DLD1 (cell line): ENCODE data around the gene SNTN.
"Not testable (repeated sequence)": the region's sequence is repeated elsewhere in the genome, so short reads cannot be mapped to it uniquely, and the experiment has no call there.

Source experiments
- in situ Hi-C: cut with HindIII; loops from 2 replicates; pipeline ENCODE4 v1.10.0; 2017; ENCODE audit warnings: low sequenced_read_pairs

SNTN gene

DNA sequence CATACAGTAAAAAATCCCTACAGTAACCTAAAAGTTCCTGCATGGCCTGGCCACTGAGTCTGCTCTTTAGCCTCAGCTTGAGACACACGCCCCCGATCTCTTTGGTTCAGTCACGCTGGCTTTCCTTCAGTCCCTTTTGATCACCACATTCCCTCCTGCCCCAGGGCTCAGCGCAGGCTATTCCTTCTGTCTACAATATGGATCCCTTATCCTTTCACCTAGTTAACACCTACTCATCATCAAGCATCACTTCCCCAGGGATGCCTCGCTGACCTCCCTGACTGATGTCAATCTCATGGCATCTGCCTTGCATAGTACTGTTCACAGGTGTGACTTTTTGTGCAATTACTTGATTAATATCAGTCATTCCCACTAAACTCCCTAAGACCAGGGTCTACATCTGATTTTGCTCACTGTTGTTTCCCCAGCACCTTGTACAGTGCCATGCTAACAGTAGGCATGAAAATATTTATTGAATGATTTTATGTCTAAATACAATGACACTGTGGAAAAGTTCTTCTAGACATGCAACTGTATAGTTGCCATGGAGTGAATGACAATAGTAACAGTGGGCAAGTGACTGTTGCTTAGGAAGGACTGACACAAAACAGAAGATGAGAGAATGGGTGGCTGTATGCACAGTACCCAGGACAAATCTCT lies at the start of gene SNTN:
Gene SNTN, plus strand, starts transcription at position 610 of the 660 bp plus-strand sequence. Its CDS starts 13 bp downstream, at position 623.
- in situ Hi-C loops = loop anchor here (25.0 kb wide), 1 partner anchor 160 kb away; the partner anchor contains the start of gene C3orf49

DNA sequence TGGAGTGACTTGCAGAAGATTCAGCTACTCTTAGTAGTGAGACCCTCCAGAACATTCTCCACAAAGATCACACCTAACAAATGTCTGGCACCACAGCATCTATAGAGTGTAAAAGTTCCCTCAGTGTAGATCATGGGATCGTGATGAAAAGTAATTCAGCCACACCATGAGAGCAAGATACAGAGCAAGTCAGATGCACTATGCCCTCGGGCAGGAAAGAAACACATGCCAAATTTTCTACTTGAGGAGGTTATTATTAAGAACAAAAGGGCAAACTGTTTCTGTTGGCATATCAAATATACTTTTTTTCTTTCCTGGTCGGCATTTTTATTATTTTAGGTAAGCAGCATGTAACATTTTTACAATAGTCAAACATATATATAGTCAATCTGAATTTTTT lies 44.8 kb upstream of the SNTN start:
- in situ Hi-C loops = no loop called here

GRCh38 chr3:63609408-63609807 lies 43.1 kb upstream of the SNTN start:
- in situ Hi-C loops = no loop called here

DNA sequence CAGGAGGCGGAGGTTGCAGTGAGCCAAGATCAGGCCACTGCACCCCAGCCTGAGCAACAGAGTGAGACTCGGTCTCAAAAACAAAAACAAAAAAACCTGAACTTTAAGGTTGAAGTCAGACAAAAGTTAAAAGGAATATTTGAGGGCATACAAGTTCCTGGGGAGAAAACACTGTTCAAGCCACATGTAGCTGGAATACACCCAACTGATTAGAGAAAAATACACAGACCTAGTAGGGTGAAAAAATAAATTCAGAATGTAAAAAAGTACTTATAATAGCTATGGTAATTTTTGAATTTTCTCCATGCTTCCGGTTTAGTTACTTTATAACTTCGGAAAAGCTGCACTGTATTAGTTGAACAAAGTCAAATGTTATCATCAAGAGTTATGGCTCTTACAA lies 42.6 kb upstream of the SNTN start:
- in situ Hi-C loops = no loop called here

- in situ Hi-C loops = no loop called here
Measured at GRCh38 chr3:63611382-63611781, 41.1 kb upstream of the SNTN start.

DNA sequence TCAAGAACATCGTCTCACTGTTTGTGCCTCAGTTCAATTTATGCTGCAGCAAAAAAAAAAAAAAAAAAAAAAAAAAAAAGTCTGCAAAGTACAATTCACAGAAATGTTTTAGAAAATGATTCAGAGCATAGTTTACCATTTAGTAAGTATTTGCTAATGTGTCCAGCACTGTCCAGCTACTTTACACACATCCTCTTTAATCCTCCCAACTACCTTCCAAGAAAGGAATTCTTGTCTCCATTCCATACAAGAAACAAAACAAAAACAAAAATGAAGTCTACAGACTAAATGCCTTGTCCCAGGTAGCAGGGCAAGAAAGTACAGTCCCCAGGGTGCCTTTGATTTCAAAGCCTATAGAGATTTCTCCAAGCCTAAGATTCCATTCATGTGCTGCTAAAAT lies 38.9 kb upstream of the SNTN start:
- in situ Hi-C loops = no loop called here

DNA sequence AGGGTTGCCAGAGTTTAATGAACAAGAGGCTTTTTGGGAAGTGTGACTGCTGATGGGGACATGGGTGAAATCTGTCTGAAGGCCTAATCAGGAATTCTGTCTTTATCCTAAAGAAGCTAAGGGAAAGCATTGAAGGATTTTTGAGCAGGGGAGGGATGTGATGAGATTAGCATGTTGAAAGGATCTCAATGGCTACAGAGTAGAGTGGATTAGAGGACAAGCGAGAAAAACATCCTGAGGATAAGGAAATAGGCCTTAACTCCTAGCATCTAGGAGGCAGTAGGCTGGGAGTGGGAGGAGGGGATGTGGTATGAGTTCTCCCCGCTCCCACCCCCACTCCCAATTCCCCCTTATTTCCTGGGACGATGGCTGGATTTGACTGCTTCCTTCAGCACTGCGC lies 35.1 kb upstream of the SNTN start:
- in situ Hi-C loops = no loop called here

DNA sequence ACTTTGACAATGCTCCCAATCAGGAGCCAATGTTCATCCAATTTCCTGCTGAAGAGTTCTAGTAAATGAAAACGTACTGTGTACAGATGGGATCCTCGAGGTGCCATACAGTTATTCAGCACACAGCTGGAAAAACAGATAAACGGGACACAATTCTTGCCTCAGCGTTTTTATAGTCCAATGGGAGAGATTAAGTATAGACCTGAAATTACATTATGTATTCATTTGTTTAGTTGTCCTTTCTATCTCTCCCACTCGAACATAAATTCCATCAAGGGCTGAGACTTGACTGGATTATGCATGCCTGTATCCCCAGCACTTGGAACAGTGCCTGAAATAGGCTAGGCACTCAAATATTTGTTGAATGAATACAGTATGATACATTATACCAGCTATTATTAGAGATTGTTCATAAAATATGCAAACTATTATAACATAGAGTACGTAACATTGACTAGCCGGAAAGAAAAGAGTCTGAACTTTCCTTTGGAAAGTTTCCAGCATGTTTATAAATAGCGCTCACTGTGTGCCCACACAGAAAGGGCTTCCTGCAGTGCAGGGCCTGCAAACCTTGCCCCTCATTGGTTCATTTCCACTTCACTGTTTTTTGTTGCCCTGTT lies 27.4 kb upstream of the SNTN start:
- in situ Hi-C loops = no loop called here

DNA sequence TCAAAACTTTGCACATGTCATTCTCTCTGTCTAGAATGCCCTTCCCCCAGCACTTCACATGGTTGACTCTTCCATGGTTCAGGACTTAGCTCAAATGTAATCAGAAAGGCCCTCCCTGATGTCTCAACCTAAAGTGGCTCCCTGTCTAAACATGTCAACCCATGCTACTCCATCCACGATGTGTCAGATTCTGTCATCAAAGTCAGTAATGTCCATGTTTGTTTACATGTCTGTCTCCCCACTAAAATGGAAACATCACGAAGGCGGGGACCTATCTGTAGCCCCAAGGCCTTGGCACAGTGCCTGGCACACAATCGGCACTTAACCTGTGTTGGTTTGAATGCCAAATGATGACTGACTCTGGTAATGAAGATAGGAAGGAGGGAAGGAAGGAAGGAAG lies 20.8 kb upstream of the SNTN start:
- in situ Hi-C loops = no loop called here

DNA sequence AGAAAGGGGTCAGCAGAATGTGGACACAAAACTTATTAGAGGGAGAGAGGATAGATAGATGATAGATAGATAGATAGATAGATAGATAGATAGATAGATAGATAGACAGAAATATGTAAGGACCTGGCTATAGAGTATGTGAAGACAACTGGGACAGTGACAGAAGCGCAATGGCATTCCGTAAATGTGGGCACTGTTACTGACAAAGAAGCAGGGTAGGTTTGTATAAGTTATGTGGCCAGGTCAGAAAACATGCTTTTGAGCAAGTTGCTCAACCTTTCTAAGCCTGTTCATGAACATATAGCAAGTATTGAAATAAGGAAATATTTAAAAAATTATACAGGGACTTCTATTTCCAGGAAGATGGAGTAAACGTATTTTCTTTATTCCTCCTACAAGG lies 17.3 kb upstream of the SNTN start:
- in situ Hi-C loops = no loop called here

GRCh38 chr3:63639806-63640205 lies 12.7 kb upstream of the SNTN start:
- in situ Hi-C loops = no loop called here

- in situ Hi-C loops = no loop called here
Measured at GRCh38 chr3:63642488-63642887, 10.0 kb upstream of the SNTN start.

DNA sequence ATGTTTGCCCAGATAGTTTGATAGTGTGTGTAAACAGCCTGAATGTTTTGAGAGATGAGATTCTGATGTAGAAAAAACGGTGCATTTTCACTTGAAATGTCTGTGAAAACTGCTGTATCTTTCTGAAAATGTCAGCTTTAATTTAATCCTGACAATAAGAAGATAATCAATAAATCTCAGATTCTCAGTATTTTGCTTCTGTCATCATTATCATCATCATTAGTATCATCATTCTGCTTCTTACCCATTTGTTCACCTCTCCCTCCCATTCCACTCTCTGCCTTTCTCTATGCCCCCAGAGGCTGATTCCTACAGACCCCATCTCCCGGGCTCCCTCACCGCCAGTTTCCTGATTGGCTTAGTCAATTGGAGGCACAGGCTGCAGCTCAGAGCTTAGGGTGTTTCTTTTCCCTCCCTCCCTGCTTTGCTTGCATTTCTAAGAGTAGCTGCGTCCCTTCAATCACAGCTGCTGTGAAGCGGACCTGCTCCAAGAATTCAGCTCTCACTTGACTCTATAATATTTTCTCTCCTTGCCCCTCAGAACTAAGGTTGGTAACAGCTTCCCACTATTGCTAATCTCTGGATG lies 8.2 kb upstream of the SNTN start:
- in situ Hi-C loops = no loop called here

DNA sequence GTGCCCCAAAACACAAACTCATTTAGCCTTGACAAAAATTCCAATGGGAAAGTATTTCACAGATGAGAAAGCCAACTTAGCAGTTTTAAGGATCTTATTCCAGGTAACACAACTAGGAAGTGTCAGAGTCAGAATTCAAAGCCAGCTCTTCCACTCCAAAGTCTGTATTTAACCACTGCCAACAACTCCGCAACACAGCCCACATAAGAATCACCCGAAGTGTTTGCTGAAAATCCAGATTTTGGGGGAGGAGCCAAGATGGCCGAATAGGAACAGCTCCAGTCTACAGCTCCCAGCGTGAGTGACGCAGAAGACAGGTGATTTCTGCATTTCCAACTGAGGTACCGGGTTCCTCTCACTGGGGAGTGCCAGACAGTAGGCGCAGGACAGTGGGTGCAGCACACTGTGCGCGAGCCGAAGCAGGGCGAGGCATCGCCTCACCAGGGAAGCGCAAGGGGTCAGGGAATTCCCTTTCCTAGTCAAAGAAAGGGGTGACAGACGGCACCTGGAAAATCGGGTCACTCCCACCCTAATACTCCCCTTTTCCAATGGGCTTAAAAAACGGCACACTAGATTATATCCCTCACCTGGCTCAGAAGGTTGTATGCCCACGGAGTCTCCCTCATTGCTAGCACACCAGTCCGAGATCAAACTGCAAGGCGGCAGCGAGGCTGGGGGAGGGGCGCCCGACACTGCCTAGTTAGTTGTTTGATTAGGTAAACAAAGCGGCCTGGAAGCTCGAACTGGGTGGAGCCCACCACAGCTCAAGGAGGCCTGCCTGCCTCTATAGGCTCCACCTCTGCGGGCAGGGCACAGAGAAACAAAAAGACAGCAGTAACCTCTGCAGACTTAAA lies 7.3 kb upstream of the SNTN start:
- in situ Hi-C loops = not testable (repeated sequence)

DNA sequence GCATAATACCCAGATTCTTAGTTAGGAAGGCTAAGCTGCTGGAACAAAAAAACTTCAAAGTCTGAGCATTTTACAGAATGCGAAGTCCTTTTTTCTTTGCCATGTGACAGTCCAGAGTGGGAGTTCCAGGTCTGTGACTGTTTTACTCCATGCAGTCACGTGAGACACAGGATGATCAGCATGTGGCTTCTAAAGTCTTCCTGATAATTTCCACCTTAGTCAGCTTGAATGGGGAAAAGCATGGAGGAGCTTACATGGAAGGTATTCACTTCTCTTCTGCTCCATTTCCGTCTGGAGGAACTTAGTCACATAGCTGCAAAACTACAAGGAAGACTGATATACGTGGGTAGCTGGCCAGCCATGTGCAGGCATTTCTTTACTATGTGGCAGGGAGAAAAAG lies 1.7 kb downstream of the SNTN start:
- in situ Hi-C loops = loop anchor here (25.0 kb wide), 1 partner anchor 158 kb away; the partner anchor contains the start of gene C3orf49

DNA sequence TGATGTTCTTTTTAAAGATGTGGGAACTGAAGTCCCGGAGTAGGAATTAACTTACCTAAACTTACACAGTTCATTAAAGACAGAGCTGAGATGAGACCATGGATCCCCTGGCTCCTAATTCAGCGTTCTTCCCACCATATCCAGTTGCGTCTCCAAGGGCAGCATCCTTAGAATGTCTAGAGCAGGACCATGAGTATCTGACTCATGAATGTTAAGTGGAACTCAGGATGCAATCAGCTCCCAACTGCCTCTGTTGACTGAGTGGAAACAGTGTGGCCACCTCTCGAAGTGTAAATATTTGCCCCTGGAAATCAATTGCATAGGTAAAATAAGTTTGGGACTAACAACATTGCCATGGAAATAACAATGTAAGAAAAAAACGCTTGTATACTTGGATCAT lies 2.5 kb downstream of the SNTN start:
- in situ Hi-C loops = loop anchor here (25.0 kb wide), 1 partner anchor 157 kb away; the partner anchor contains the start of gene C3orf49

GRCh38 chr3:63655519-63655918 lies 3.0 kb downstream of the SNTN start:
- in situ Hi-C loops = loop anchor here (25.0 kb wide), 1 partner anchor 157 kb away; the partner anchor contains the start of gene C3orf49

- in situ Hi-C loops = loop anchor here (25.0 kb wide), 1 partner anchor 156 kb away; the partner anchor contains the start of gene C3orf49
Measured at GRCh38 chr3:63656786-63657185, 4.3 kb downstream of the SNTN start.

DNA sequence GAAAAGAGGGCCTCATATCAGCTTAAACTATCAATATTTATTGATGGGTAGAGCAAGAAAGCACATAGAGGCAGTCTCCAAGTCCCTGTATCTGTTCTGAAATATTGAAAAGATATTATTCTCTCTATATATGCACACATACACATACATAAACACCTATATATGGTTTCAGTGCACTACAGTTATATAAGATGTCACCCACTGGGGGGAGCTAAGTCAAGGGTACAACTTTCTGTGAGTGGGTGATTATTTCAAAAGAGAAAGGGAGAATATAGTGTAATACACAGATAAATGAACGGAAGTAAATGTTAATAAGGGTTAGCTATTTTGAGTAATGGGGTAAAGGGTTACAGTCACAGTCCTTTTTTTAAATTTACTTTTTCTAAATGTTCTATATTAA lies 8.8 kb downstream of the SNTN start:
- in situ Hi-C loops = loop anchor here (25.0 kb wide), 1 partner anchor 151 kb away; the partner anchor contains the start of gene C3orf49

GRCh38 chr3:63662011-63662410 lies 9.5 kb downstream of the SNTN start:
- in situ Hi-C loops = loop anchor here (25.0 kb wide), 1 partner anchor 150 kb away; the partner anchor contains the start of gene C3orf49

DNA sequence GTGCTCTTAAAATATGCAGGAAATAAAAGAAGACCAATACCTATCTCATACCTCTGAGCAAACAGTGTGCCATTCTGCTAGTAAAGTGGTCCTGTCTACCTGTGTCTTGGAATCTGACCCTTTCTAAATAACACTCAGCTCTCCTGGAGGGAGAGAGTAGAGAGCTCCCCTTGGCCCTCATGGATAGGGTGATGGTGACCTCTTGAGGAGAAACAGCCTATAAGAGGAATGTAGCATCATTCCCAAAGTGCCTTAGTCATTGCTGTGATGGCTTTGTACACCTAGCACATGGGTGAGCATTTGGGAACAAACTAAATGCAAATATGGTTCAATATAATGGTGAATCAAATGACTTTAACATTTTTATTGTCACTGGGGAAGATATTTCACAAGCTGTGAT lies 10.0 kb downstream of the SNTN start:
- in situ Hi-C loops = loop anchor here (25.0 kb wide), 1 partner anchor 150 kb away; the partner anchor contains the start of gene C3orf49
